B cell (primary cell): ENCODE results near the gene AVEN.

Experiments
- CTCF ChIP-seq: fragments of 200-600 bp; IDR thresholded peaks from one replicate; pipeline ENCODE4 v1.8.0; 2022; ENCODE audit warnings: antibody characterized with exemption, mild to moderate bottlenecking
- EZH2 ChIP-seq: IDR thresholded peaks from 2 replicates; pipeline ENCODE4 v1.6.1; 2012; ENCODE audit warnings: borderline replicate concordance, low read depth, mild to moderate bottlenecking, moderate library complexity, low read length; ENCODE audit not compliant: insufficient read depth, poor library complexity, severe bottlenecking

- TF ChIP-seq CTCF, result no peak
- TF ChIP-seq EZH2, result no peak
Measured at GRCh38 chr15:34059946-34060345, 20.9 kb upstream of the AVEN start.
